GM12891 (cell line): Measurements from ENCODE around the gene SECISBP2L.

ENCODE experiments used
- POLR2A ChIP-seq: IDR thresholded peaks from 2 replicates; pipeline ENCODE4 v1.6.1; 2011; ENCODE audit warnings: low read depth, low read length, control low read depth
- POLR2AphosphoS5 ChIP-seq: IDR thresholded peaks from 2 replicates; pipeline ENCODE4 v1.6.1; 2011; ENCODE audit warnings: low read depth, low read length, control low read depth
- SPI1 ChIP-seq: IDR thresholded peaks from 2 replicates; pipeline ENCODE4 v1.6.1; 2011; ENCODE audit warnings: low read depth, low read length, control low read depth
- TAF1 ChIP-seq: IDR thresholded peaks from 2 replicates; pipeline ENCODE4 v1.6.1; 2011; ENCODE audit warnings: low read depth, low read length, control low read depth

GRCh38 chr15:49079340-49080039, 33.2 kb upstream of the SECISBP2L start:
- TF ChIP-seq TAF1, result no peak
- TF ChIP-seq POLR2AphosphoS5, result no peak
- no peak for TF ChIP-seq POLR2A
- no peak for TF ChIP-seq SPI1
